Measurements from ENCODE around the gene NUTF2.
"Not testable (repeated sequence)": the region's sequence is repeated elsewhere in the genome, so short reads cannot be mapped to it uniquely, and the experiment has no call there.

NUTF2 gene

DNA sequence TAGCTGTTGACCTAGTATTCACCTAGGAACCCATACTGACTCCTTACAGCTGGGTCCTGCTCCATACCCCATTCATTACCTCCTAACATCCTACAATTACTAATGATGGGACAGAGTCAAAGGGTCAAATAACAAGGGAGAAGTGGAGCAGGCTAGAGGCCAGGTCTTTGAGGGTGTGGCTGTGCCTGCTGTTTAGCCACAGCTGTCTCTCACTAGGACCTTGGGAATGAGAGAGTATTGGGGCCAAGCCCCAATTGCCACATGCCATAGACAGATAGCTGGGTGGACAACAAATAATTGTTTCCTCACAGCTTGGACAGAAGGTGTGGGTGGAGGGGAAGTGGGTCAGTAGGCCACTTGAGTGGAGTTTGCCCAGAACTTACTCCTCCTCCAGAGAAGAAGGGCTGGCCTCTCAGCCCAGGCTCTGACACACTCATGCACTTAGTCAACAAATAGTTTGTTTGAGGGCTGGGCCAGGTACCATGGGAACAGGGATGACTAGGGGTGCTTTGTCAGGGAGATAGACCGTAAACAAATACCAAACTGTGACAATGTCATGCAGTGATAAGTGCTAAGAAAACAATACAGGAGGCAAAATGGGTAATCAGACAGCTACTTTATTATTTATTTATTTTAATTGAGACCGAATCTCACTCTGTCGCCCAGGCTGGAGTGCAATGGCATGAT is 11.0 kb downstream of the NUTF2 start:
- H3K27ac ChIP-seq = no peak overlapping the region
- TF ChIP-seq ZFX (IDR thresholded peaks at IDR 0.05) = no peak

DNA sequence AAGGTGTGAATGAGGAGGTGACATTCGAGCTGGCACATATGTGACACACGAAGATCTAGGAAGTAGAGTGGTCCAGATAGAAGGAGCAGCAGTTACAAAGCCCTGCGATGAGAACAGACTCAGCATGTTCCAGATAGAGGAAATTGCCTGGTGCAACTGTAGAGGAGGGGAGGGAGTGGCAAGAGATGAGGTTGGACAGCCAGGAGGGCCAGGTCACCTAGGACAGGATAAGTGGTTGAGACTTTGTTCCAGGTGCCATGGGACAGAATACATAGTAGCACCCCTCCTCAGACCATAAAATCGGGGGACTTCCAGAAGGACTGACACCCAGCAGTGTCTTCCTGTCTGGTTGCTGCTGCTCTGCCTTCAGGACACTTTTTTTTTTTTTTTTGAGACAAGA is 11.8 kb downstream of the NUTF2 start:
- no peak overlapping the region for H3K27ac ChIP-seq
- TF ChIP-seq, protein P1, sequence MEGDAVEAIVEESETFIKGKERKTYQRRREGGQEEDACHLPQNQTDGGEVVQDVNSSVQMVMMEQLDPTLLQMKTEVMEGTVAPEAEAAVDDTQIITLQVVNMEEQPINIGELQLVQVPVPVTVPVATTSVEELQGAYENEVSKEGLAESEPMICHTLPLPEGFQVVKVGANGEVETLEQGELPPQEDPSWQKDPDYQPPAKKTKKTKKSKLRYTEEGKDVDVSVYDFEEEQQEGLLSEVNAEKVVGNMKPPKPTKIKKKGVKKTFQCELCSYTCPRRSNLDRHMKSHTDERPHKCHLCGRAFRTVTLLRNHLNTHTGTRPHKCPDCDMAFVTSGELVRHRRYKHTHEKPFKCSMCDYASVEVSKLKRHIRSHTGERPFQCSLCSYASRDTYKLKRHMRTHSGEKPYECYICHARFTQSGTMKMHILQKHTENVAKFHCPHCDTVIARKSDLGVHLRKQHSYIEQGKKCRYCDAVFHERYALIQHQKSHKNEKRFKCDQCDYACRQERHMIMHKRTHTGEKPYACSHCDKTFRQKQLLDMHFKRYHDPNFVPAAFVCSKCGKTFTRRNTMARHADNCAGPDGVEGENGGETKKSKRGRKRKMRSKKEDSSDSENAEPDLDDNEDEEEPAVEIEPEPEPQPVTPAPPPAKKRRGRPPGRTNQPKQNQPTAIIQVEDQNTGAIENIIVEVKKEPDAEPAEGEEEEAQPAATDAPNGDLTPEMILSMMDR (conservative IDR thresholded peaks at IDR 0.05) = no peak
- TF ChIP-seq ZFX (IDR thresholded peaks at IDR 0.05) = no peak

DNA sequence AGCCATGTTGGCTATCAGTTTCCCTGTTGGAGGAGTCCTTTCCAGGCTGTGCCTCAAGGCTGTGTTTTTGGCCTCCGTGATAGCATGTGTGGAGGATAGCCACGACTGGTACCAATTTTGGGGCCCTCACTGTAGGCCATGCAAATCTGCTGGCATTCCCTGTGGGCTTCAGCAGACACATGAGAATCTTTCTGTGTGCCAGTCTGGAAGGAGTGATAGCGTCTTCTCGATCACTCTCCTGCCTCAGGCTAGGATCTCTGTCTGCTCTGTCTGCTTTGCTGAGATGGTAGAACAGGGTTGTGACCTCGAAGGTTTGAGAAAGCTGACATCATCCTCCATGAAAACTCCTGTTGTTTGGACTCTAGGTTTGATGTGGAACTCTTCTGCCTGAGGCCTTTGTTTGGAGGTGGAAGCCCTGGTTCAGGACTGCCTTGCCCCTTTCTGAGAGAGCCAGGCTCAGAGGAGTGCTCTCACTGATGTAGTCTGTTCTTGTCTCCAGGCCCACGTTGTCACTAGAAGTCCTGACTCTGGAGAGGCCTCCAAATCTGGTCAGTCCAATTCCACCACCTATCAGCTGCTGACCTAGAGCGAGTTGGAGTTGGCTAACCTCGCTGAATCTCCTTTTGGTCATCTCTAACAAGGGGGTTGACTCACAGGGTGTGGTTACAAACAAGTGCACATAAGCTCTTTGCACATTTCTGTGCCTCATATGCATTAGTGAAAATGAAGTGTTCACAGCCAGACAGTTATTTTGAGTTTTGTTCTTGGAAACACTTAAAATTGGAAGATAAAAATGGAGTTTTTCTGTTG is 14.1 kb downstream of the NUTF2 start:
- no peak for TF ChIP-seq ZFX (IDR thresholded peaks at IDR 0.05)
- TF ChIP-seq, protein P1 (conservative IDR thresholded peaks at IDR 0.05) = no peak
- H3K27ac ChIP-seq = no peak overlapping the region

DNA sequence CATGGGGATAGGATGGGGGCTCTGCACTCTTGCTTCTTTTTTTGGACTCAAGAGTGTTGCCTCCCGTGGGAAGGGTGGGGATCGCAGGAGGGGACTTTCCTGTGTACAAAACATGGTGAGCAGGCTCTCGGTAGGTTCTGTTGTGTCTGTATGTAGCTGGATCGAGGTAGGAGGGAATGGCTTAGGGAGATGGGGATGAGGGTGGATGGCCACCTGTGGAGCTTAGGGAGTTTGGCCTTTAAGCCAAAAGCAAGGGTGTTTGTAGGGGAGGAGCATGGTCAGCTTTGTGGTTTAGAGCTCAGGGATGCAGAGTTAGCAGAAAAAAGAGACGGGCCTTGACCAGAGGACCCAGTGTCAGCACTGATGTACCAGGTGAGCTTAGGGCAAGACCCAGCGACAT is 15.1 kb downstream of the NUTF2 start:
- no peak overlapping the region for H3K27ac ChIP-seq
- TF ChIP-seq, protein P1 (conservative IDR thresholded peaks at IDR 0.05) = no peak
- TF ChIP-seq ZFX (IDR thresholded peaks at IDR 0.05) = no peak

DNA sequence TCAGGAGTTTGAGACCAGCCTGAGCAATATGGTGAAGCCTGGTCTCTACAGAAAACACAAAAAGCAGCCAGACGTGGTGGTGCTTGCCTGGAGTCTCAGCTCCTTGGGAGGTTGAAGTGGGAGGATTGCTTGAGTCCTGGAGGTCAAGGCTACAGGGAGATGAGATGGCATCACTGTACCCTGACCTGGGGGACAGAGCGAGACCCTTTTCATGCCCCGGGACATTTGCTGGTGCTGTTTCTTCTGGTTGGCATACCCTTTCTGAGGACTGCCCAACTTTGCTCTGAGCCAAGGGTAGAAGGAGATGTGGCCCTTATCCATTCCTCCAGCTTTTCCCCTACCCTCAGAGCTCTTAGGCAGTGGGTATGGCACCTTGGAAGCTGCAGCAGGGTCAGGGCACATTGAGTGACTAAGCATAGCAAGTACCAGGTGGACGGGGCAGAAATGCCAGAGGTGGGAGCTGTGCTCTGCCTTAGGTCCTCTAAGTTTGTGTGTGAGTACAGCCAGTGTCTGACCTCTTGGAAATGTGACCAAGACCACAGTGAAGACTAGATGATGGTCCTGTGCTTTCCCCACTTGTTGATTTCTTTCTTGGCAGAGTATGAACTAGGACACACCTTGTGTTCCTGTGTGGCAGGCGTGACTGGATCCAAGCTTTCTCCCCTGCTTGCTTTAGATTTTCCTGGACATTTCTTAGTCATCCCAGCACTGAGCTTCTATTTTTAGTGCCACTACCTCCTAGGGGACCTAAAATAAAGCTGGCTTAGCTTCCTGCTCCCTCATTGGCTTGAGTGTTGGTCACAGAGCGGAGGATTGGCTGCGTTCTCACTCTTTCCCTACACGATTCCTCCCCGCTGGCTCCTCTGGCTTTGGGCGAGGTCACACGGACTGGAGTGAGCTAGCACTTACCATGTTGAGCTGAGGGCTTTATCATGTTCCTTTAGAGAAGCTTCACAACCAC is 16.2 kb downstream of the NUTF2 start:
- TF ChIP-seq, protein P1 (conservative IDR thresholded peaks at IDR 0.05) = no peak
- no peak for TF ChIP-seq ZFX (IDR thresholded peaks at IDR 0.05)
- no peak overlapping the region for H3K27ac ChIP-seq

DNA sequence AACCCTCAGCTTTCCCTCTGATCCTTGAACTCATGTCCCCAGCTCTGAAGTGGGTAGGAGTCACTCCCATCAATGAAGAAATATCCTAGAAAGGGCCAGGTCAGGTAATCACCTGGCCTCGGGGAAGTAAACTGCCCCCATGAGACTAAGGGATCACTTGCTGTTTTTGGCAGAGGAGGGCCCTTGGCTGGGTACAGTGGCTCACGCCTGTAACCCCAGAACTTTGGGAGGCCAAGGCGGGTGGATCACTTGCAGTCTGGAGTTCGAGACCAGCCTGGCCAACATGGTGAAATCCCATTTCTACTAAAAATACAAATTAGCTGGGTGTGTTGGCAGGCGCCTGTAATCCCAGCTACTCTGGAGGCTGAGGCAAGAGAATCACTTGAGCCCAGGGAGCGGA is 17.3 kb downstream of the NUTF2 start:
- H3K27ac ChIP-seq = not testable (repeated sequence)

DNA sequence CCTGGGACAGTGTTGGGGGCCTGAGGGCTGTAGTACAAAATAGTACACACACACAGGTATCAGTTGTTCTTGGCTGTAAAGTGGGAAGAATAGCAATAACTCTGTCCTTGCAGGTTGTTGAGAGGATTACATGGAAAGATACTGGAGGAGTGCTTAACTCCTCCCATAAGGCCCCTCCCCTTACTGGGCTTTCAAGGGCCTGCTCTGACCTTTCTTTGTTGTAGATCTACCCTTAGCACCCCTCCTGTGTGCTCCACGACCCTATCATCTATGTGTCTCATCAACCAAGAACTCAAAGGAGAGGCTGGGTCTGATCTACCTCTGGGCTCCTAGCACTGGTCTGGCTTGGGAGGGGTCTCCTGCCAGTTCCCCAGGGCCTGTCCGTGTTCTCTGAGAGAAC is 17.9 kb downstream of the NUTF2 start:
- no peak overlapping the region for H3K27ac ChIP-seq
- no peak for TF ChIP-seq ZFX (IDR thresholded peaks at IDR 0.05)
- TF ChIP-seq, protein P1 (conservative IDR thresholded peaks at IDR 0.05) = no peak

DNA sequence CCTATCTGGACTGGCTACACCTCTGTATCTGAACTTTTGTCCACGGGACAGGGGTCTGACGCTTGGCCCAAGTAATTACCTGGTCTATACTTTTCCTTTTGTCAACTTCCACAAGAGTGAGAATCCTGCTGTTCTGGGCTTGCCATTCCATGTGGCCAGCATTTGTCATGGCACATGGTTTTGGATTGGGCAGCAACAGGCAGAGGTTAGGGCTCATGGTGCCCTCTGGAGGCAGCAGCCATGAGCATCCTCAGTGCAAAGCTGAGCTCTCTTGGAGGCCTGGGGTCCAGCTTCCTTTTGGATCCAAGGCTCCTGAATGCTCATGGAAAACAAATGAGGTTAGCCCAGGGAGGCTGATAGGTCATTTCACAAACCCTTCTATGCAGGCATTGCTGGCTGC is 18.6 kb downstream of the NUTF2 start:
- TF ChIP-seq, protein P1 (conservative IDR thresholded peaks at IDR 0.05) = no peak; the same call in 1 of the 2 replicates
- TF ChIP-seq ZFX (IDR thresholded peaks at IDR 0.05) = no peak
- no peak overlapping the region for H3K27ac ChIP-seq
